DND-41 (cell line): ENCODE measurements around the gene UBE2D3.

Experiments
- ATAC-seq: fragments of 200-7000 bp; cut with Tn5 transposase; 3 replicates; pipeline ENCODE4 v1.9.1; 2021; ENCODE audit warnings: low read depth; ENCODE audit not compliant: insufficient read depth
- DNase-seq: peaks from one replicate; pipeline ENCODE4 v3.0.0-alpha.2; 2020
- H2AFZ ChIP-seq: 2 replicates; pipeline ENCODE4 v1.6.0; 2012; ENCODE audit warnings: low read depth, low read length
- H3K27ac ChIP-seq: 2 replicates; pipeline ENCODE4 v1.5.1; 2012; ENCODE audit warnings: low read length, inconsistent platforms
- H3K27me3 ChIP-seq: fragments of 200-600 bp; sonication (generic); 2 replicates; pipeline ENCODE4 v1.6.0; 2012; ENCODE audit warnings: low read length, mild to moderate bottlenecking, inconsistent platforms; ENCODE audit not compliant: insufficient read depth, poor library complexity
- H3K36me3 ChIP-seq: 2 replicates; pipeline ENCODE4 v1.5.1; 2012; ENCODE audit warnings: low read length, inconsistent platforms; ENCODE audit not compliant: insufficient read depth
- H3K4me1 ChIP-seq: 2 replicates; pipeline ENCODE4 v1.5.1; 2012; ENCODE audit warnings: mild to moderate bottlenecking, low read length; ENCODE audit not compliant: insufficient read depth
- H3K4me2 ChIP-seq: 2 replicates; pipeline ENCODE4 v1.6.0; 2012; ENCODE audit warnings: mild to moderate bottlenecking, moderate library complexity, low read length, inconsistent platforms; ENCODE audit not compliant: insufficient read depth
- H3K4me3 ChIP-seq, 2 experiments: fragments of 200-600 bp in 1 of 2; shearing (Covaris generic) in 1 of 2; 2 replicates each; pipeline ENCODE4 v1.5.1; 2012 to 2016; ENCODE audit warnings: inconsistent platforms in 2 of 2, low read length in 2 of 2, mild to moderate bottlenecking in 2 of 2, low read depth in 1 of 2, moderate library complexity in 1 of 2
- H3K79me2 ChIP-seq: 2 replicates; pipeline ENCODE4 v1.6.0; 2012; ENCODE audit warnings: low read length, inconsistent platforms; ENCODE audit not compliant: insufficient read depth
- H3K9ac ChIP-seq: 2 replicates; pipeline ENCODE4 v1.6.0; 2012; ENCODE audit warnings: low read depth, mild to moderate bottlenecking, inconsistent platforms, low read length, moderate library complexity
- H3K9me3 ChIP-seq: 2 replicates; pipeline ENCODE4 v1.5.1; 2012; ENCODE audit warnings: low read length, moderate library complexity, mild to moderate bottlenecking, inconsistent platforms; ENCODE audit not compliant: insufficient read depth, severe bottlenecking
- H4K20me1 ChIP-seq: 2 replicates; pipeline ENCODE4 v1.6.0; 2012; ENCODE audit warnings: low read length; ENCODE audit not compliant: insufficient read depth
- CTCF ChIP-seq: IDR thresholded peaks from 2 replicates; pipeline ENCODE4 v1.5.1; 2012; ENCODE audit warnings: borderline replicate concordance, low read length, moderate library complexity, mild to moderate bottlenecking; ENCODE audit not compliant: poor library complexity, severe bottlenecking; ENCODE audit errors: extremely low read depth
- EZH2 ChIP-seq: IDR thresholded peaks from 3 replicates; pipeline ENCODE4 v1.6.1; 2012; ENCODE audit warnings: borderline replicate concordance, low read depth, mild to moderate bottlenecking, moderate library complexity, low read length, inconsistent platforms; ENCODE audit not compliant: severe bottlenecking

The UBE2D3 gene

DNA sequence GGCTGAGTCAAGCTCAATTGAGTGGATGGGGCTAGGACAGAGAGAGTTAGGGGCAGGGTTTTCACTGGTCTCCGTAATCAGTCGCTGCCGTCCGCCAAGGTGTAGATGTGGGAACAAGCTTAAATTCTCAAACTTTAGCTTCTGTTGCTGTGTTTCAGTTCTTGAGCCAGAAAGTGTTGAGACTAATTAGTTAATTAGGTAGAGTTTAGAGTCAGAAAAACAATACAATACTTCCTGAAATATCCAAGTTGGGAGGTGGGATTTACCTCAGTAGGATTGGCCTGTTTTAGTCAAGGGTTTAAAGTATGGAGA, 1.1 kb upstream of the UBE2D3 start:
- no peak for DNase-seq
- Histone ChIP-seq H3K4me1 (peaks cover 35% of the 10 kb centered on the region), H3K4me2 (peak overlapping the region; percentile 83), H2AFZ (peak overlapping the region; percentile 74), H3K9ac (peak overlapping the region; percentile 98), H3K27ac (peak overlapping the region; percentile 79), H3K27me3 (no peaks in the 10 kb centered on the region), H3K79me2 (peaks cover 86% of the 10 kb centered on the region), H3K36me3 (peaks cover 30% of the 10 kb centered on the region), H4K20me1 (peaks cover 27% of the 10 kb centered on the region), H3K4me3 (peak overlapping the region; percentile 27 to 65; a peak in 3 of 4 replicates), H3K9me3 (no peaks in the 10 kb centered on the region)
- TF ChIP-seq EZH2: no peak
- TF ChIP-seq CTCF: no peak
- no peak for ATAC-seq

DNA sequence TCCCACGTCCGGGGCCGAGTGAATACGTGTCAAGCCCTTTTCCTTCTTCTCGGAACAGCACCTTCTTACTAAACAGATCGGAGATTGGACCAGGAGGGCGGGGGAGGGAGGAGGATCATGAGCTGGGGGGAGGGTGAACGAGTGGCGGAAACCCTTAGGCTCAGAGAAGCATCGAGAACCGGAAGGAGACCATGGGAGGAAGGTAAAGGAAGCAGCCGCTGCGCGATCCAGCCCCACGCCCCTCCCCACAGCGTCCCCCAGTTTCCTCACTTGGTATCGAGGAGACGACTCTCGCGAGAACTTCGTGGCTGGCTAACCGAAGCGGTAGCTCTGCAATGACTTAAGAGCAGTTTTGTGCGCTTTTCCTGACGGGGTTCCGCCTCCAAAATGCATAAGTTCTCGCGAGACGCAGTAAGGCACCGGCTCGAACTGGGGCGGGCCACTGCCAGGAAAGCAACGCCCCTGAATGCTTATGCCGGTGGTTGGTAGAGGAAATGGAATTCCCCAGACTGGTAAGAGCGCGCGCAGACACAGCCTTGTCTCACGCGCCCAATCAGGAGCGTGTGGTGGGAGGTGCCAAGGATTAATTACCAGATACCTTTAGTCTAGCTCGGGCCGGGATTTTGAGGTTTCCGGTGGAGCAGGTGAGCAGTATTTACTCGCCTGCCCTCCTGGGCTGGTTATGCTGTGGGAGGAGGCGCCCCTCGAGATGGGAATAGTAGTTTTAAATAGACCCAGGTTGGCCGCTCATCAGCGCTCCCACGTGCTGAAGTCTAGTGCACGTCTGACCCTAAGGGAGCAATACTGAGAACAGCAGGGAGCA, 534 bp upstream of the UBE2D3 start:
- Histone ChIP-seq H3K9ac (peak overlapping the region; percentile 98), H3K27ac (peak overlapping the region; percentile 99), H3K4me2 (peak overlapping the region; percentile 83), H3K9me3 (no peaks in the 10 kb centered on the region), H4K20me1 (peaks cover 33% of the 10 kb centered on the region), H3K27me3 (no peaks in the 10 kb centered on the region), H3K4me1 (peaks cover 40% of the 10 kb centered on the region), H3K4me3 (peak overlapping the region; percentile 70 to 84), H3K36me3 (peaks cover 36% of the 10 kb centered on the region), H2AFZ (peak overlapping the region; percentile 85), H3K79me2 (peaks cover 89% of the 10 kb centered on the region)
- DNase-seq (peak; percentile 100), ATAC-seq (peak; percentile 80)
- TF ChIP-seq EZH2: no peak
- peak; percentile 39 for TF ChIP-seq CTCF

GRCh38 chr4:102826105-102826889, 1.1 kb downstream of the UBE2D3 start:
- Histone ChIP-seq H3K4me3 (peak overlapping the region; percentile 70 to 84), H4K20me1 (peaks cover 49% of the 10 kb centered on the region), H2AFZ (0 out of 2 replicates have a peak overlapping the region, but pooled peaks have one; percentile 9), H3K4me1 (peaks cover 55% of the 10 kb centered on the region), H3K27me3 (no peaks in the 10 kb centered on the region), H3K79me2 (peaks cover 90% of the 10 kb centered on the region), H3K36me3 (peaks cover 50% of the 10 kb centered on the region), H3K27ac (peak overlapping the region; percentile 99), H3K9me3 (no peaks in the 10 kb centered on the region), H3K9ac (peak overlapping the region; percentile 98), H3K4me2 (peak overlapping the region; percentile 64)
- ATAC-seq: no peak
- no peak for TF ChIP-seq EZH2
- no peak for TF ChIP-seq CTCF
- DNase-seq: no peak
